ENCODE measurements around the gene PANK4. TPM values are rescaled to one million over a fixed set of nuclear protein-coding genes. Genes with fewer than 3 reads are reported as not detected.

PANK4 gene
- total and polyA plus RNA-seq, 2 donors (not counting 3 experiments of a cell fraction or from before 2014, with no cell fraction given) = 22.1 to 34.0 TPM

DNA sequence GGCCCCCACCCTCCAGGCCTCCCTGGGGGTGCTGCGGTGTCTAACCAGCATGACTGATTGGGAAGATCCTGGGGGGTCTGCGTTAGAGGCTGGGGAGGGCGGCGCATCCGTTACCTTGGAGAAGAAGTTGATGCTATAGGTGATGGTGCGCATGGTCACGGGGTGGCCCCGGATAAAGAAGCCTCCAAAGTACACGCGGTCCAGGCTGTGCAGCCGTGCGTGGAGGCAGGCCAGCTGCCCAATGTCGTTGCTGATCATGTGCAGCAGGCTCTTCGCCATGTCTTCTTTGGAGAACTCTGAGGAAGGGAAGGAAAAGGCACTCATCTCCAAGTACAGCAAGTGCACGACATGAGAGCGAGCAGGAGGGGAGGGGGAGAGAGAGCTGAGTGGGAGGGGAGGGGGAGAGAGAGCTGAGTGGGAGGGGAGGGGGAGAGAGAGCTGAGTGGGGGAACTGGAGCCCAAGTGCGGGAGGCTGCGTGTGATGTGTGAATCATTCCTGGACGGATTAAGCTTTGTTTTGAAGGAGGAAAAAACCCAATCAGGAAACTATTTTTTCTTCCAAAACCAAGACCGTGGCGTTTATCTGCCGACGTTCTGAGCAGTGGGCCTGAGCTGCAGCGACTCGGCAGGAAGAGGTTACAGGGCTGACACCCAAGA lies 7.2 kb downstream of the PANK4 start:
- DNase-seq (ENCODE audit: low read depth, low spot score) = no peak
- BruUV-seq (replicated peaks) = no TSS peak
- ChIA-PET CTCF (no interaction called here), POLR2A (no interaction called here)
- no peaks in the 10 kb centered on the region for H3K9me3 ChIP-seq (replicated peaks; ENCODE audit: control insufficient read depth, insufficient read depth, low read length)
- no peak overlapping the region for H2AFZ ChIP-seq (ENCODE audit: low read depth, low read length)
- no peaks in the 10 kb centered on the region for H4K20me1 ChIP-seq (replicated peaks; ENCODE audit: control insufficient read depth, extremely low read depth, insufficient read depth, low read length)
- dilution Hi-C loops (cut with MboI; ENCODE audit: extremely low pct_ligation_motif_present, low sequenced_read_pairs) = no loop called here
- FAIRE-seq = no peak
- no peaks in the 10 kb centered on the region for H3K27me3 ChIP-seq (ENCODE audit: control insufficient read depth in 2 of 2, insufficient read depth in 2 of 2, low read length in 2 of 2)
- TF ChIP-seq, protein P1, sequence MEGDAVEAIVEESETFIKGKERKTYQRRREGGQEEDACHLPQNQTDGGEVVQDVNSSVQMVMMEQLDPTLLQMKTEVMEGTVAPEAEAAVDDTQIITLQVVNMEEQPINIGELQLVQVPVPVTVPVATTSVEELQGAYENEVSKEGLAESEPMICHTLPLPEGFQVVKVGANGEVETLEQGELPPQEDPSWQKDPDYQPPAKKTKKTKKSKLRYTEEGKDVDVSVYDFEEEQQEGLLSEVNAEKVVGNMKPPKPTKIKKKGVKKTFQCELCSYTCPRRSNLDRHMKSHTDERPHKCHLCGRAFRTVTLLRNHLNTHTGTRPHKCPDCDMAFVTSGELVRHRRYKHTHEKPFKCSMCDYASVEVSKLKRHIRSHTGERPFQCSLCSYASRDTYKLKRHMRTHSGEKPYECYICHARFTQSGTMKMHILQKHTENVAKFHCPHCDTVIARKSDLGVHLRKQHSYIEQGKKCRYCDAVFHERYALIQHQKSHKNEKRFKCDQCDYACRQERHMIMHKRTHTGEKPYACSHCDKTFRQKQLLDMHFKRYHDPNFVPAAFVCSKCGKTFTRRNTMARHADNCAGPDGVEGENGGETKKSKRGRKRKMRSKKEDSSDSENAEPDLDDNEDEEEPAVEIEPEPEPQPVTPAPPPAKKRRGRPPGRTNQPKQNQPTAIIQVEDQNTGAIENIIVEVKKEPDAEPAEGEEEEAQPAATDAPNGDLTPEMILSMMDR (IDR thresholded peaks at IDR 0.05; ENCODE audit: extremely low read depth in 1 of 2, insufficient read depth in 1 of 2, low read depth in 1 of 2, low read length in 2 of 2) = no peak
- TF ChIP-seq JUN (IDR thresholded peaks at IDR 0.05; ENCODE audit: borderline replicate concordance, insufficient read depth, insufficient read length, low read depth) (no peak), POLR2AphosphoS5 (IDR thresholded peaks at IDR 0.05; ENCODE audit: insufficient read depth, low read depth, low read length) (no peak), EZH2 (IDR thresholded peaks at IDR 0.05; ENCODE audit: borderline replicate concordance, low read depth, low read length, severe bottlenecking) (no peak), POLR2A (IDR thresholded peaks at IDR 0.05; ENCODE audit: low read depth, low read length) (no peak), GATA2 (IDR thresholded peaks at IDR 0.05; ENCODE audit: insufficient read depth, insufficient read length, low read depth, low read length) (no peak), MYC (IDR thresholded peaks at IDR 0.05; ENCODE audit: low read depth, low read length) (no peak), FOS (IDR thresholded peaks at IDR 0.05; ENCODE audit: borderline replicate concordance, insufficient read depth, low read length) (no peak)
- TF ChIP-seq, protein P2, sequence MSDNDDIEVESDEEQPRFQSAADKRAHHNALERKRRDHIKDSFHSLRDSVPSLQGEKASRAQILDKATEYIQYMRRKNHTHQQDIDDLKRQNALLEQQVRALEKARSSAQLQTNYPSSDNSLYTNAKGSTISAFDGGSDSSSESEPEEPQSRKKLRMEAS (IDR thresholded peaks at IDR 0.05; ENCODE audit: insufficient read depth, insufficient read length) = no peak
- H3K4me1 ChIP-seq (ENCODE audit: control insufficient read depth, extremely low read depth, insufficient read depth, low read length) = peaks cover 1% of the 10 kb centered on the region
- no peak overlapping the region for H3K9ac ChIP-seq (replicated peaks; ENCODE audit: extremely low read depth, insufficient read depth, low read length)
- intact Hi-C loops (cut with micrococcal nuclease) = no loop called here
- no peak overlapping the region for H3K4me2 ChIP-seq (ENCODE audit: insufficient read depth, low read length)
- peaks cover 6 to 45% of the 10 kb centered on the region in 2 experiments for H3K36me3 ChIP-seq (ENCODE audit: control insufficient read depth in 2 of 2, extremely low read depth in 1 of 2, insufficient read depth in 2 of 2, low read length in 2 of 2)
- H3K27ac ChIP-seq (ENCODE audit: insufficient read depth, low read depth, low read length) = no peak overlapping the region
- no peak overlapping the region for H3K4me3 ChIP-seq (replicated peaks in 1 of 3; ENCODE audit: insufficient read depth in 1 of 3, low read depth in 1 of 3, low read length in 3 of 3)
- peaks cover 22% of the 10 kb centered on the region for H3K79me2 ChIP-seq (ENCODE audit: control insufficient read depth, insufficient read depth, low read length)
- H3K9me1 ChIP-seq (replicated peaks; ENCODE audit: control insufficient read depth, extremely low read depth, insufficient read depth, low read length) = no peaks in the 10 kb centered on the region

Data from endothelial cell of umbilical vein (primary cell).